Measurements from ENCODE around the gene CFAP97D1.

Gene CFAP97D1

DNA sequence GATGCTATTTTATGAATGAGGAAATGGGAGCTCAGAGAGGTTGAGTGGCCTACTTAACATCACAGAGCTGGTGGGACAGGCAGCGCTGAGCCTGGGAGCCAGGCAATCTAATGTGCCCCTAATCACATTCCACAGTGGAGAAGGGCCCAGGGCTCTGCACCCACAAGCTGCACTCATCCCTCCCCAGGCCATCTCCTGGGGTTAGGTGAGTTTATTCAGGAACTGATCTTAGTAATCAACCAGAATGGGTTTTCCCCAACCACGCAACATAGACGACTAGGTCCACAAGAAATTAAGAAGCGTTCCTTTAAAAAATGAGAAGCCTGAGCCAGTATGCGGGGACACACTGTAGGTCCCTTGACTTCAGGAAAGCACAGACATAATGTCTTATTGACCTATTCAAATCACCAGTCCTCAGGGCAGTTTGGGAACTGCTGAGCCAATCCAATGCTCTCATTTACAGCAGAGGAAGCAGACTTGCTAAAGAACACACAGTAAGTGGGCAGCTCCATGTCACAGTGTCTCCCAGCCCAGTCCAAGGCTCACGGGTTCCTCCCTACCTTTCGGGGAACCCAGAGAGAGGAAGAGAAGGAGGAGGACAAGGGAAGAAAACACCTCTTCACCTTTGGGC is 50.4 kb downstream of the CFAP97D1 start:
- no peak for DNase-seq

DNA sequence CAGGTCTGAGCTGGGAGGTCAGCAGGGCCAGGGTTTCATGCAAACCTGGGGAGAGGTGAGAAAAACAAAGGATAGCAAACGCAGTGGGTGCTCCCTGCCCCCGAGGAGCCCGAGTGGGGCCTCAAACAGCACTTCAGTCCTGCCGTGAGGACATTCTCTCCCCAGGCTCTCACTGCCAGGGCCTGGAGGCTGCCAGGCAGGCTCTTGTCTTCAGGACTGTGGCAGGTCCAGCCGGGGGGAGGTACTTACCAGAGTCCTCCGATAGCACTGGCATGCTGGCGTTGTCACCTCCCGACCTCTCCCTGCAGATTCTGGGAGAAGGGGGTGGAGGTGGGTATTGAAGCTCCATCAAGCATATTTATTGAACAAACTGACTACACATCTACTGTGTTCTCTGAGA is 51.4 kb downstream of the CFAP97D1 start:
- no peak for DNase-seq

DNA sequence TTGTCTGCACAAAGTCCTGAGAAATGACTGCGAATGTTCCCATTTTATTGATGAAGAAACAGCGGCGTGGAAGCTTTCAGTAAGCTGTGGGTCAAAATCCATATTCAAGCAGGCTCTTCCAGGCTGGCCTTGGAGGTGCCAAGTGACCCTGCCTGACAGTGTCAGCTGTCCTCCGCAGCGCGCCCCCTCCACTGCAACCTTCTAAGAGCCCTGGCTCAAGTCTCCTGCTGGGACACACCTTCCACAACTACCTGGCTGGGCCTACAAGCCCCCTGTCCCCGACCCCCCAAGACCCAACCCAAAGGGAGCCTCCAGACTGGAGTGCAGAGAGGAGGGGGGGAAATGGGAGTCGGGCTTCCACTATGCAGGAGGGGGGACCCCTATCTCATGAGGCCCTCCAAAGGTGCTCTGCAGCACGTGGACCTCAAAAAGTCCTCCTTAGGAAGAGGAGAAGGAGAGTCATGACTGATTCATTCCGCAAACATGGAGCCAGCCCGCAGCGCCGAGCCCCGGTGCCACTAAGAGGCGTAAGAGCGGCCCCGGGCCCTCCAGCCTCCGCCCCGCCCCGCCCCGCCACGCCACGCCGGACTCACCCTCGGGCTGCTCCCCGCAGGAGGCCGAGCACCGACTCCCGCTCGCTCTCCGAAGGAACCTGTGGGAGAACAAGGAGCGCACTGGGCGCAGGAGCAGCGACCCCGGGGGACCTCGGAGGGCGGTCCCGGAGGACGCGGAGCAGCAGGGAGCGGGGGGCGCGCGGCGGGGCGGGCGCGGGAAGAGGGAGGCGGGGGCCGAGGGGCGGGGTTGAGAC is 52.1 kb downstream of the CFAP97D1 start:
- no peak for DNase-seq

GRCh38 chr17:43832976-43833829 is 53.0 kb downstream of the CFAP97D1 start, which contains the start of gene MPP3:
MPP3 (minus strand) TSS chr17:43833146; CDS start chr17:43831906, 1,240 bp downstream.
- no peak for DNase-seq

DNA sequence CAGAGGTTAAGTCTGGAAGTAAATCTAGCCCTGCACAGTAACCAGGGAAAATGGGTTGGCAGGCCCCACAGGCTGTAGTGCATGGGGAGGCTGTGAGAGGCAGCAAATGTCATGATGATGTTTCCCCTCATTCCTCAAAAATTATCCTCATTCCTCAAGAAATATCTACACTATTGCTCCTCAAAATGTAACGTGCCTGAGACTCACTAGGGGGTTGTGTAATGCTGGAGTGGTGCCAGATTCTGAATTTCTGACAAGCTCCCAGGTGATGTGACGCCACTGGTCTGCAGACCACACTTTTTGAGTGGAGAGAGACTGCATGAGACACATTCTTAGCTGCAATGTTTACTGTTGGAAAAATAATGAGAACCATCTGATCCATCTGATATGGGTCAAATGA is 53.9 kb downstream of the CFAP97D1 start:
- DNase-seq, result no peak

Data from NCI-H187 treated with DMSO at 0.1 percent for 48 hours (cell line).